H9 (cell line): ENCODE data around the gene TRIM52. TPM values are rescaled to one million over a fixed set of nuclear protein-coding genes. Genes with fewer than 3 reads are reported as not detected.
"Not testable (repeated sequence)": the region's sequence is repeated elsewhere in the genome, so short reads cannot be mapped to it uniquely, and the experiment has no call there.

Experiments
- DNase-seq: peaks from one replicate; pipeline ENCODE4 v3.0.0-alpha.2; 2017
- H2AFZ ChIP-seq: one replicate; pipeline ENCODE4 v1.6.1; 2013; ENCODE audit warnings: mild to moderate bottlenecking, low read length, control low read depth, moderate library complexity
- H2AK5ac ChIP-seq: 2 replicates; pipeline ENCODE4 v1.6.1; 2013; ENCODE audit warnings: low read length, control low read depth, mixed read lengths; ENCODE audit not compliant: insufficient read length
- H2BK120ac ChIP-seq: one replicate; pipeline ENCODE4 v1.6.1; 2013; ENCODE audit warnings: low read depth, mild to moderate bottlenecking, low read length, control low read depth, inconsistent platforms; ENCODE audit not compliant: poor library complexity, severe bottlenecking
- H2BK12ac ChIP-seq: 2 replicates; pipeline ENCODE4 v1.6.1; 2013; ENCODE audit warnings: low read length, control low read depth, mixed read lengths, low read depth; ENCODE audit not compliant: insufficient read length
- H2BK15ac ChIP-seq: 2 replicates; pipeline ENCODE4 v1.6.1; 2013; ENCODE audit warnings: low read depth, low read length, control low read depth
- H2BK20ac ChIP-seq: one replicate; pipeline ENCODE4 v1.6.1; 2013; ENCODE audit warnings: low read depth, mild to moderate bottlenecking, low read length, control low read depth, inconsistent platforms; ENCODE audit not compliant: poor library complexity, severe bottlenecking
- H2BK5ac ChIP-seq: 2 replicates; pipeline ENCODE4 v1.6.1; 2013; ENCODE audit warnings: low read length, control low read depth, mixed read lengths; ENCODE audit not compliant: insufficient read length
- H3K14ac ChIP-seq: 2 replicates; pipeline ENCODE4 v1.6.1; 2013; ENCODE audit warnings: low read length, control low read depth; ENCODE audit not compliant: insufficient read depth
- H3K18ac ChIP-seq: 2 replicates; pipeline ENCODE4 v1.6.1; 2013; ENCODE audit warnings: low read depth, mild to moderate bottlenecking, mixed read lengths, low read length, control low read depth; ENCODE audit not compliant: insufficient read length
- H3K23ac ChIP-seq: 2 replicates; pipeline ENCODE4 v1.6.1; 2013; ENCODE audit warnings: low read length, control low read depth, mixed read lengths, low read depth; ENCODE audit not compliant: insufficient read length
- H3K23me2 ChIP-seq: 2 replicates; pipeline ENCODE4 v1.6.1; 2013; ENCODE audit warnings: low read depth, mild to moderate bottlenecking, mixed read lengths, low read length, control low read depth; ENCODE audit not compliant: insufficient read length, poor library complexity, severe bottlenecking
- H3K27ac ChIP-seq: 2 replicates; pipeline ENCODE4 v1.5.1; 2013; ENCODE audit warnings: low read length, control low read depth, mixed read lengths, low read depth; ENCODE audit not compliant: insufficient read length
- H3K27me3 ChIP-seq: 2 replicates; pipeline ENCODE4 v1.6.1; 2013; ENCODE audit warnings: low read length, control low read depth, inconsistent platforms; ENCODE audit not compliant: insufficient read depth
- H3K4ac ChIP-seq: 2 replicates; pipeline ENCODE4 v1.6.1; 2013; ENCODE audit warnings: low read depth, mild to moderate bottlenecking, control low read depth, inconsistent platforms, low read length, moderate library complexity
- H3K4me1 ChIP-seq: 2 replicates; pipeline ENCODE4 v1.6.1; 2013; ENCODE audit warnings: low read length, control low read depth, inconsistent platforms; ENCODE audit not compliant: insufficient read depth
- H3K4me2 ChIP-seq: 2 replicates; pipeline ENCODE4 v1.6.1; 2013; ENCODE audit warnings: low read length, control low read depth, mixed read lengths; ENCODE audit not compliant: insufficient read length, insufficient read depth
- H3K56ac ChIP-seq: 2 replicates; pipeline ENCODE4 v1.6.1; 2013; ENCODE audit warnings: low read depth, mild to moderate bottlenecking, mixed read lengths, low read length, control low read depth; ENCODE audit not compliant: insufficient read length
- H3K79me1 ChIP-seq: 2 replicates; pipeline ENCODE4 v1.6.1; 2013; ENCODE audit warnings: low read depth, mild to moderate bottlenecking, moderate library complexity, low read length, control low read depth, inconsistent platforms; ENCODE audit not compliant: insufficient read depth, poor library complexity, severe bottlenecking
- H3K79me2 ChIP-seq: 2 replicates; pipeline ENCODE4 v1.6.1; 2013; ENCODE audit warnings: low read length, control low read depth, inconsistent platforms; ENCODE audit not compliant: insufficient read depth
- H3K9ac ChIP-seq: 2 replicates; pipeline ENCODE4 v1.6.1; 2013; ENCODE audit warnings: low read length, control low read depth, mixed read lengths; ENCODE audit not compliant: insufficient read length; ENCODE audit errors: extremely low read depth
- H3K9me3 ChIP-seq: one replicate; pipeline ENCODE4 v1.6.1; 2013; ENCODE audit warnings: low read depth, low read length, inconsistent platforms; ENCODE audit not compliant: control insufficient read depth
- H3T11ph ChIP-seq: one replicate; pipeline ENCODE4 v1.6.1; 2013; ENCODE audit warnings: mild to moderate bottlenecking, low read length, control low read depth, inconsistent platforms
- H4K20me1 ChIP-seq: one replicate; pipeline ENCODE4 v1.6.1; 2013; ENCODE audit not compliant: control insufficient read depth, insufficient read length, insufficient read depth
- H4K5ac ChIP-seq: 2 replicates; pipeline ENCODE4 v1.6.1; 2013; ENCODE audit warnings: low read depth, mild to moderate bottlenecking, mixed read lengths, low read length, control low read depth; ENCODE audit not compliant: insufficient read length
- H4K8ac ChIP-seq: replicated peaks from 2 replicates; pipeline ENCODE4 v1.6.1; 2013; ENCODE audit warnings: low read length, control low read depth, mixed read lengths, low read depth; ENCODE audit not compliant: insufficient read length
- H4K91ac ChIP-seq: 2 replicates; pipeline ENCODE4 v1.6.1; 2013; ENCODE audit warnings: low read depth, mild to moderate bottlenecking, moderate library complexity, mixed read lengths, low read length, control low read depth; ENCODE audit not compliant: insufficient read length
- H3K27ac Mint-ChIP-seq, 3 experiments: 2 replicates in 2 of 3; 3 replicates in 1 of 3; pipeline ENCODE4 v1.8.0; 2020 to 2021; ENCODE audit warnings: mixed read lengths in 3 of 3, mild to moderate bottlenecking in 1 of 3, moderate library complexity in 1 of 3
- H3K27me3 Mint-ChIP-seq: 2 replicates; pipeline ENCODE4 v1.8.0; 2021; ENCODE audit warnings: low read depth, mild to moderate bottlenecking, moderate library complexity, mixed read lengths
- H3K36me3 Mint-ChIP-seq, 3 experiments: 2 replicates in 2 of 3; 3 replicates in 1 of 3; pipeline ENCODE4 v1.8.0; 2020 to 2021; ENCODE audit warnings: low read depth in 3 of 3, mixed read lengths in 3 of 3; ENCODE audit not compliant: insufficient read depth in 1 of 3
- H3K4me1 Mint-ChIP-seq, 2 experiments: 2 replicates each; pipeline ENCODE4 v1.8.0; 2020; ENCODE audit warnings: mixed read lengths in 2 of 2
- H3K4me3 Mint-ChIP-seq, 2 experiments: 2 replicates in 1 of 2; 3 replicates in 1 of 2; pipeline ENCODE4 v1.8.0; 2020 to 2021; ENCODE audit warnings: mild to moderate bottlenecking in 2 of 2, mixed read lengths in 2 of 2, moderate library complexity in 1 of 2
- H3K9me3 Mint-ChIP-seq, 2 experiments: 2 replicates in 1 of 2; 3 replicates in 1 of 2; pipeline ENCODE4 v1.8.0; 2020; ENCODE audit warnings: mild to moderate bottlenecking in 2 of 2, mixed read lengths in 2 of 2, moderate library complexity in 1 of 2
- WGBS: extraction: QIAGEN DNeasy Blood & Tissue Kit; methylation state at CpG from one replicate; pipeline ENCODE4 v1.1.7; 2013; ENCODE audit warnings: missing lambda C conversion rate, low lambda C conversion rate, mixed read lengths; ENCODE audit not compliant: insufficient read length; ENCODE audit errors: extremely low coverage; 5-methylcytosine and 5-hydroxymethylcytosine counted together
- total RNA-seq: library from RNA; stranded (reverse); gene quantifications from 2 replicates; pipeline ENCODE4 v1.2.1, GENCODE V29; 2021

The TRIM52 gene
- total RNA-seq, 1 experiment from 2014 or later = 5.1 TPM

- H3K4ac ChIP-seq, H3K4me2 ChIP-seq, H2AFZ ChIP-seq, H2AK5ac ChIP-seq, H3K79me1 ChIP-seq, H2BK5ac ChIP-seq, H3K27ac Mint-ChIP-seq, H3K14ac ChIP-seq, H4K8ac ChIP-seq, H3K4me1 ChIP-seq, H3K18ac ChIP-seq, H2BK20ac ChIP-seq, H3K9ac ChIP-seq, H3K9me3 ChIP-seq, H4K20me1 ChIP-seq, H2BK15ac ChIP-seq, H3K23ac ChIP-seq, H3K56ac ChIP-seq, H3T11ph ChIP-seq, DNase-seq, H3K4me3 Mint-ChIP-seq, H3K27ac ChIP-seq, H2BK120ac ChIP-seq, H4K5ac ChIP-seq, H3K79me2 ChIP-seq, H4K91ac ChIP-seq, H2BK12ac ChIP-seq, H3K36me3 Mint-ChIP-seq: not testable (repeated sequence)
- Mint-ChIP-seq H3K4me1 (peaks cover 15 to 29% of the 10 kb centered on the region in 2 experiments), H3K27me3 (peaks cover 36% of the 10 kb centered on the region), H3K9me3 (peaks cover 11 to 16% of the 10 kb centered on the region in 2 experiments; a peak in 3 of 5 replicates)
- peaks cover 15% of the 10 kb centered on the region for H3K23me2 ChIP-seq
- WGBS = no CpG with 5 or more reads among the region's 11 CpGs
- peaks cover 14% of the 10 kb centered on the region for H3K27me3 ChIP-seq
These were observed 50.8 kb downstream of the TRIM52 start for GRCh38 chr5:181210148-181210547.

GRCh38 chr5:181209006-181209405 lies 51.9 kb downstream of the TRIM52 start:
- H4K8ac ChIP-seq, H3K9ac ChIP-seq, H3K23ac ChIP-seq, H2BK20ac ChIP-seq, H3K79me1 ChIP-seq, H3K79me2 ChIP-seq, H3K27ac ChIP-seq, H3T11ph ChIP-seq, H3K4me3 Mint-ChIP-seq, H3K14ac ChIP-seq, H3K4me1 ChIP-seq, DNase-seq, H2BK5ac ChIP-seq, H3K18ac ChIP-seq, H2BK15ac ChIP-seq, H3K27ac Mint-ChIP-seq, H4K91ac ChIP-seq, H2BK12ac ChIP-seq, H4K20me1 ChIP-seq, H2AK5ac ChIP-seq, H3K4ac ChIP-seq, H3K9me3 ChIP-seq, H3K4me2 ChIP-seq, H4K5ac ChIP-seq, H2AFZ ChIP-seq, H3K36me3 Mint-ChIP-seq, H3K56ac ChIP-seq, H2BK120ac ChIP-seq: not testable (repeated sequence)
- Histone ChIP-seq H3K27me3 (peaks cover 21% of the 10 kb centered on the region), H3K23me2 (peaks cover 24% of the 10 kb centered on the region)
- no CpG with 5 or more reads among the region's 24 CpGs for WGBS
- H3K27me3 Mint-ChIP-seq = peaks cover 42% of the 10 kb centered on the region
- H3K9me3 Mint-ChIP-seq = peaks cover 11 to 16% of the 10 kb centered on the region in 2 experiments; a peak in 3 of 5 replicates
- peaks cover 18 to 31% of the 10 kb centered on the region in 2 experiments for H3K4me1 Mint-ChIP-seq
